Activated T-helper 1 cell treated with anti-CD3 and anti-CD28 coated beads, Interleukin-2, amount 50 U/mL, for 16 hours (primary cell): ENCODE measurements around the gene SMURF1.

ENCODE experiments used
- DNase-seq, 2 donors: peaks; one replicate each; pipeline ENCODE4 v3.0.0-alpha.2; 2020; ENCODE audit warnings: low read depth in 1 of 2, low spot score in 1 of 2

Gene SMURF1

GRCh38 chr7:99098286-99098823, 45.6 kb downstream of the SMURF1 start:
- no peak for DNase-seq

- no peak for DNase-seq
These were observed 46.2 kb downstream of the SMURF1 start for GRCh38 chr7:99097730-99098129.

GRCh38 chr7:99096124-99096887, 47.6 kb downstream of the SMURF1 start:
- DNase-seq = no peak

GRCh38 chr7:99095698-99096097, 48.2 kb downstream of the SMURF1 start:
- no peak for DNase-seq

- no peak for DNase-seq
These were observed 49.5 kb downstream of the SMURF1 start for GRCh38 chr7:99094401-99094800.

GRCh38 chr7:99092064-99092720, 51.7 kb downstream of the SMURF1 start:
- DNase-seq = no peak

GRCh38 chr7:99090771-99091542, 53.0 kb downstream of the SMURF1 start:
- no peak for DNase-seq

- no peak for DNase-seq
These were observed 53.8 kb downstream of the SMURF1 start for GRCh38 chr7:99089914-99090629.

GRCh38 chr7:99086944-99087343, 57.0 kb downstream of the SMURF1 start:
- DNase-seq = no peak

GRCh38 chr7:99086532-99086931, 57.4 kb downstream of the SMURF1 start:
- no peak for DNase-seq

- no peak for DNase-seq
These were observed 60.2 kb downstream of the SMURF1 start for GRCh38 chr7:99083733-99084132.

- no peak for DNase-seq
These were observed 60.7 kb downstream of the SMURF1 start for GRCh38 chr7:99083068-99083651.

- DNase-seq = no peak
These were observed 63.2 kb downstream of the SMURF1 start for GRCh38 chr7:99080679-99081078.

- DNase-seq = no peak
These were observed 64.8 kb downstream of the SMURF1 start for GRCh38 chr7:99079104-99079503.

- DNase-seq = no peak
These were observed 65.5 kb downstream of the SMURF1 start for GRCh38 chr7:99078416-99078815.

GRCh38 chr7:99076615-99077014, 67.3 kb downstream of the SMURF1 start:
- DNase-seq = no peak

GRCh38 chr7:99073839-99074446, 70.0 kb downstream of the SMURF1 start:
- DNase-seq = no peak

- DNase-seq = no peak
These were observed 71.8 kb downstream of the SMURF1 start for GRCh38 chr7:99072126-99072525.

- no peak for DNase-seq
These were observed 73.5 kb downstream of the SMURF1 start for GRCh38 chr7:99070361-99070760.
